Smooth muscle cell (in vitro differentiated cells): ENCODE data around the gene IRX4. TPM values are rescaled to one million over a fixed set of nuclear protein-coding genes. Genes with fewer than 3 reads are reported as not detected.

ENCODE experiments used
- DNase-seq: peaks from one replicate; lab custom pipeline; 2025; ENCODE audit not compliant: unreplicated experiment; lab: John Stamatoyannopoulos, UW
- H2AFZ ChIP-seq: fragments of 200-600 bp; sonication (generic); 2 replicates; pipeline ENCODE4 v1.6.0; 2016; ENCODE audit warnings: antibody characterized with exemption, low read depth, mild to moderate bottlenecking
- H3F3A ChIP-seq: fragments of 200-600 bp; sonication (generic); 2 replicates; pipeline ENCODE4 v1.6.0; 2017; ENCODE audit warnings: antibody characterized with exemption, low read depth
- H3K27ac ChIP-seq: fragments of 200-600 bp; sonication (generic); 2 replicates; pipeline ENCODE4 v1.5.1; 2016; ENCODE audit warnings: low read depth, mild to moderate bottlenecking
- H3K27me3 ChIP-seq: fragments of 200-600 bp; sonication (generic); 2 replicates; pipeline ENCODE4 v1.6.1; 2016; ENCODE audit warnings: low read depth, mild to moderate bottlenecking
- H3K36me3 ChIP-seq: fragments of 200-600 bp; sonication (generic); 2 replicates; pipeline ENCODE4 v1.5.1; 2016; ENCODE audit warnings: low read depth
- H3K4me1 ChIP-seq: fragments of 200-600 bp; sonication (generic); 2 replicates; pipeline ENCODE4 v1.5.1; 2016; ENCODE audit warnings: low read depth
- H3K4me2 ChIP-seq: fragments of 200-600 bp; sonication (generic); 2 replicates; pipeline ENCODE4 v1.6.0; 2016; ENCODE audit warnings: mild to moderate bottlenecking
- H3K4me3 ChIP-seq: fragments of 200-600 bp; sonication (generic); 2 replicates; pipeline ENCODE4 v1.5.1; 2016; ENCODE audit warnings: mild to moderate bottlenecking
- H3K79me2 ChIP-seq: fragments of 200-600 bp; sonication (generic); 2 replicates; pipeline ENCODE4 v1.6.0; 2016; ENCODE audit warnings: low read depth, mild to moderate bottlenecking
- H3K9ac ChIP-seq: fragments of 200-600 bp; sonication (generic); 2 replicates; pipeline ENCODE4 v1.6.0; 2016; ENCODE audit warnings: low read depth
- H3K9me3 ChIP-seq: fragments of 200-600 bp; sonication (generic); replicated peaks from 2 replicates; pipeline ENCODE4 v1.5.1; 2016; ENCODE audit warnings: low read depth
- H4K20me1 ChIP-seq: fragments of 200-600 bp; sonication (generic); 2 replicates; pipeline ENCODE4 v1.6.0; 2016; ENCODE audit warnings: low read depth
- WGBS: methylation state at CpG from one replicate; pipeline ENCODE4 v1.1.7; 2016; ENCODE audit warnings: low lambda C conversion rate; 5-methylcytosine and 5-hydroxymethylcytosine counted together
- polyA plus RNA-seq: library from polyadenylated mRNA; unstranded; fragments of >200 nt; fragmentation: Nextera tagmentation; extraction: Ambion mirVana; gene quantifications from 2 replicates; pipeline ENCODE4 v1.2.1, GENCODE V29; 2016
- total RNA-seq: library from RNA; depleted of rRNA; stranded (reverse); fragments of >200 nt; gene quantifications from 2 replicates; pipeline ENCODE4 v1.2.3, GENCODE V29; 2014
- TF ChIP-seq, protein P1 (sequence below): fragments of 200-600 bp; sonication (generic); IDR thresholded peaks from 2 replicates; pipeline ENCODE4 v1.5.1; 2017; ENCODE audit warnings: borderline replicate concordance, mild to moderate bottlenecking, antibody characterized with exemption; ENCODE audit not compliant: insufficient read depth, poor library complexity, severe bottlenecking

The IRX4 gene
- total and polyA plus RNA-seq, 2 experiments from 2014 or later, result 0.18 to 0.40 TPM

GRCh38 chr5:1923341-1923740, 40.6 kb upstream of the IRX4 start:
- DNase-seq, result no peak
- Histone ChIP-seq H3K9ac (no peak overlapping the region), H2AFZ (no peak overlapping the region), H3K9me3 (no peaks in the 10 kb centered on the region), H3K4me3 (no peak overlapping the region), H3K27ac (no peak overlapping the region), H3K4me1 (no peaks in the 10 kb centered on the region), H4K20me1 (no peaks in the 10 kb centered on the region), H3F3A (no peaks in the 10 kb centered on the region), H3K79me2 (no peaks in the 10 kb centered on the region), H3K36me3 (no peaks in the 10 kb centered on the region), H3K27me3 (peaks cover 31% of the 10 kb centered on the region), H3K4me2 (no peak overlapping the region)
- TF ChIP-seq, protein P1, sequence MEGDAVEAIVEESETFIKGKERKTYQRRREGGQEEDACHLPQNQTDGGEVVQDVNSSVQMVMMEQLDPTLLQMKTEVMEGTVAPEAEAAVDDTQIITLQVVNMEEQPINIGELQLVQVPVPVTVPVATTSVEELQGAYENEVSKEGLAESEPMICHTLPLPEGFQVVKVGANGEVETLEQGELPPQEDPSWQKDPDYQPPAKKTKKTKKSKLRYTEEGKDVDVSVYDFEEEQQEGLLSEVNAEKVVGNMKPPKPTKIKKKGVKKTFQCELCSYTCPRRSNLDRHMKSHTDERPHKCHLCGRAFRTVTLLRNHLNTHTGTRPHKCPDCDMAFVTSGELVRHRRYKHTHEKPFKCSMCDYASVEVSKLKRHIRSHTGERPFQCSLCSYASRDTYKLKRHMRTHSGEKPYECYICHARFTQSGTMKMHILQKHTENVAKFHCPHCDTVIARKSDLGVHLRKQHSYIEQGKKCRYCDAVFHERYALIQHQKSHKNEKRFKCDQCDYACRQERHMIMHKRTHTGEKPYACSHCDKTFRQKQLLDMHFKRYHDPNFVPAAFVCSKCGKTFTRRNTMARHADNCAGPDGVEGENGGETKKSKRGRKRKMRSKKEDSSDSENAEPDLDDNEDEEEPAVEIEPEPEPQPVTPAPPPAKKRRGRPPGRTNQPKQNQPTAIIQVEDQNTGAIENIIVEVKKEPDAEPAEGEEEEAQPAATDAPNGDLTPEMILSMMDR, result no peak
- WGBS, result 94% methylated on average over 15 of the region's 15 CpGs

- Histone ChIP-seq H3K27ac (no peak overlapping the region), H3K27me3 (peaks cover 14% of the 10 kb centered on the region), H2AFZ (no peak overlapping the region), H4K20me1 (no peaks in the 10 kb centered on the region), H3K79me2 (no peaks in the 10 kb centered on the region), H3K4me1 (no peaks in the 10 kb centered on the region), H3K4me3 (no peak overlapping the region), H3K9ac (no peak overlapping the region), H3F3A (no peaks in the 10 kb centered on the region), H3K9me3 (no peaks in the 10 kb centered on the region), H3K4me2 (no peak overlapping the region), H3K36me3 (no peaks in the 10 kb centered on the region)
- TF ChIP-seq, protein P1, result no peak
- DNase-seq, result no peak
- 87% methylated on average over 19 of the region's 19 CpGs for WGBS
These were observed 39.0 kb upstream of the IRX4 start for GRCh38 chr5:1921711-1922110.

DNA sequence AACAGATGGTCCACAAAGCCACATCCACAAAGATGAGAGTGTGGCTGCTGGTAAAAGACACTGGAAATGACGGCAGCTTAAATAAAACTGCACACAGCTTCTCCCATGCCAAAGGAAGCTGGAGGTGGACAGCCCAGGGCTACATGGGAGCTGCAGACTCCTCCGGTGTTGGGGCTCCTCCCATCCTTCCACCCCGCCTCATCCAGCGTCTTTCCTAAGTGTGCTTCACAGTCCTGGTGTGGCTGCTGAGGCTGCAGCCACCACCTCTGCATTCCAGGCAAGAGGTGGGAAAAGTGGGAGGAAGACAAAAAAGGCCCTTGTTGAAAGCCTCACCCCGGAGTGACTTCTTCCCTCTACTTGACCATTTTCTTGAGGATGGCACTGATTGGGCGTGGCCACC, 37.0 kb upstream of the IRX4 start:
- Histone ChIP-seq H3K36me3 (no peaks in the 10 kb centered on the region), H3K9me3 (no peaks in the 10 kb centered on the region), H2AFZ (no peak overlapping the region), H3K4me3 (no peak overlapping the region), H3K27ac (no peak overlapping the region), H3K9ac (no peak overlapping the region), H3K27me3 (peaks cover 5% of the 10 kb centered on the region), H4K20me1 (no peaks in the 10 kb centered on the region), H3F3A (no peaks in the 10 kb centered on the region), H3K79me2 (no peaks in the 10 kb centered on the region), H3K4me1 (no peaks in the 10 kb centered on the region), H3K4me2 (no peak overlapping the region)
- TF ChIP-seq, protein P1, result no peak
- 92% methylated on average over 6 of the region's 6 CpGs for WGBS
- DNase-seq, result no peak

GRCh38 chr5:1919209-1919566, 36.5 kb upstream of the IRX4 start:
- H3K79me2 ChIP-seq, result no peaks in the 10 kb centered on the region
- no peak overlapping the region for H3K27ac ChIP-seq
- H4K20me1 ChIP-seq, result no peaks in the 10 kb centered on the region
- no peaks in the 10 kb centered on the region for H3K9me3 ChIP-seq
- 85% methylated on average over 9 of the region's 9 CpGs for WGBS
- no peak overlapping the region for H3K4me2 ChIP-seq
- no peak overlapping the region for H2AFZ ChIP-seq
- TF ChIP-seq, protein P1, result no peak
- no peak overlapping the region for H3K4me3 ChIP-seq
- H3K36me3 ChIP-seq, result no peaks in the 10 kb centered on the region
- peaks cover 5% of the 10 kb centered on the region for H3K27me3 ChIP-seq
- DNase-seq, result no peak
- no peaks in the 10 kb centered on the region for H3K4me1 ChIP-seq
- H3F3A ChIP-seq, result no peaks in the 10 kb centered on the region
- no peak overlapping the region for H3K9ac ChIP-seq
